ENCODE data around the gene NNAT.
"Not testable (repeated sequence)": the region's sequence is repeated elsewhere in the genome, so short reads cannot be mapped to it uniquely, and the experiment has no call there.

NNAT gene

GRCh38 chr20:37524859-37525708 lies 4.0 kb downstream of the NNAT start:
- DNase-seq, result no peak

- no peak for DNase-seq
Observed at GRCh38 chr20:37525810-37526209, 4.8 kb downstream of the NNAT start.

- DNase-seq, result no peak
Observed at GRCh38 chr20:37526238-37526838, 5.3 kb downstream of the NNAT start.

- no peak for DNase-seq
Observed at GRCh38 chr20:37526839-37527637, 6.0 kb downstream of the NNAT start.

GRCh38 chr20:37527638-37528445 lies 6.8 kb downstream of the NNAT start, which contains the start of gene BLCAP:
Gene BLCAP (minus strand): TSS chr20:37527876. CDS start chr20:37519174, 8,702 bp downstream.
- peak; percentile 93 for DNase-seq

GRCh38 chr20:37528446-37529213 lies 7.6 kb downstream of the NNAT start:
- no peak for DNase-seq

- no peak for DNase-seq
Observed at GRCh38 chr20:37529214-37529967, 8.3 kb downstream of the NNAT start.

GRCh38 chr20:37529968-37530600 lies 9.0 kb downstream of the NNAT start:
- DNase-seq, result no peak

GRCh38 chr20:37530696-37531095 lies 9.6 kb downstream of the NNAT start:
- no peak for DNase-seq

- DNase-seq, result no peak
Observed at GRCh38 chr20:37531856-37532255, 10.8 kb downstream of the NNAT start.

- DNase-seq, result no peak
Observed at GRCh38 chr20:37533154-37533715, 12.2 kb downstream of the NNAT start.

- peak; percentile 73 for DNase-seq
Observed at GRCh38 chr20:37534401-37535157, 13.5 kb downstream of the NNAT start.

- no peak for DNase-seq
Observed at GRCh38 chr20:37535443-37536132, 14.5 kb downstream of the NNAT start.

GRCh38 chr20:37537505-37537904 lies 16.5 kb downstream of the NNAT start:
- DNase-seq, result no peak

- no peak for DNase-seq
Observed at GRCh38 chr20:37538003-37538402, 17.0 kb downstream of the NNAT start.

- DNase-seq, result no peak
Observed at GRCh38 chr20:37539424-37539823, 18.4 kb downstream of the NNAT start.

GRCh38 chr20:37540001-37540400 lies 19.0 kb downstream of the NNAT start:
- no peak for DNase-seq

- not testable (repeated sequence) for DNase-seq
Observed at GRCh38 chr20:37540838-37541237, 19.8 kb downstream of the NNAT start.

- DNase-seq, result no peak
Observed at GRCh38 chr20:37541326-37541725, 20.3 kb downstream of the NNAT start.

Data from NCI-H748 treated with DMSO at 0.1 percent for 48 hours (cell line).